Vagina (tissue), 2 donors: ENCODE measurements around the gene WDR20. TPM values are rescaled to one million over a fixed set of nuclear protein-coding genes. Genes with fewer than 3 reads are reported as not detected.

Experiments used
- DNase-seq, 2 donors: peaks; one replicate each; pipeline ENCODE4 v3.0.0-alpha.2; 2017; ENCODE audit errors: extremely low spot score in 2 of 2
- H3K27ac ChIP-seq: fragments of 200-600 bp; sonication (generic); one replicate; pipeline ENCODE4 v1.5.1; 2019
- H3K27me3 ChIP-seq: fragments of 200-600 bp; sonication (generic); one replicate; pipeline ENCODE4 v1.5.1; 2019
- H3K36me3 ChIP-seq, 2 donors: fragments of 200-600 bp; sonication (generic); one replicate each; pipeline ENCODE4 v1.5.1; 2017 to 2019
- H3K4me1 ChIP-seq: fragments of 200-600 bp; sonication (generic); one replicate; pipeline ENCODE4 v1.5.1; 2019
- H3K4me3 ChIP-seq, 2 donors: fragments of 200-600 bp; sonication (generic); 1 replicate in 1 of 2; 2 replicates in 1 of 2; pipeline ENCODE4 v1.5.1; 2016 to 2019
- H3K9me3 ChIP-seq: fragments of 200-600 bp; sonication (generic); one replicate; pipeline ENCODE4 v1.5.1; 2019
- POLR2A ChIP-seq, 2 donors: fragments of 450-650 bp; IDR thresholded peaks; one replicate each; pipeline ENCODE4 v1.6.1; 2017; ENCODE audit warnings: antibody characterized with exemption in 2 of 2, mild to moderate bottlenecking in 2 of 2, moderate library complexity in 2 of 2
- POLR2AphosphoS5 ChIP-seq, 2 donors: sonication (generic); formaldehyde crosslinking; IDR thresholded peaks; one replicate each; pipeline ENCODE4 v1.9.0; 2017; ENCODE audit warnings: antibody characterized with exemption in 2 of 2, mild to moderate bottlenecking in 2 of 2, low read depth in 1 of 2; ENCODE audit not compliant: insufficient read depth in 1 of 2
- intact Hi-C: fragments of 100-400 bp; cut with DNase I; formaldehyde crosslinking; loops from one replicate; pipeline ENCODE4 v1.15.1; 2023
- total RNA-seq: library from RNA; depleted of rRNA; stranded (reverse); fragments of >200 nt; gene quantifications from one replicate; pipeline ENCODE4 v1.2.3, GENCODE V29; 2016
- TF ChIP-seq, protein P1 (sequence below), 3 experiments: fragments of 450-650 bp in 2 of 3; fragments of 200-600 bp in 1 of 3; sonication (generic) in 1 of 3; IDR thresholded peaks; one replicate each; pipeline ENCODE4 v1.5.1; 2017 to 2019; ENCODE audit warnings: antibody characterized with exemption in 3 of 3, mild to moderate bottlenecking in 2 of 3, moderate library complexity in 2 of 3

The WDR20 gene
- total RNA-seq, 1 donor from 2014 or later, result 24.8 TPM

DNA sequence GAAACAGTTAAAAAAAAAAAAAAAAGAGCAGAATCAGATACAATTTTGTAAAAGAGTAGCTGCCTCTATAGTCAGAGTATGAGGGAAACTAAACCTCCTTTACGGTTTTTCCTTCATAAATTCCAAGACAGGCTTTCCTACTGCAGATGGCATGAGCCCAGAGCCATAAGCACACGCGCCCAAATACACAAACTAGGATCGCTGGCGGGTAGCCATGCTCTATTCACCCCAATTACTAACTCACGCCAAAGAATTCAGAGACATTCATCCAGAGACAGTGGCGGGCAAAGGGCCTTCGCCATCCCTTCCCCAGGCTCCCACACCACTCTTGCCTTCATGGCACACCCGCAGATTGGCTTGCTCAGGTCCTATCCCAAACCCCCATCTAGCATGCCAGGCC is 117.0 kb downstream of the WDR20 start:
- intact Hi-C loops, result no loop called here
- no peaks in the 10 kb centered on the region for H3K36me3 ChIP-seq
- no peak for TF ChIP-seq POLR2A (IDR thresholded peaks at IDR 0.05)
- TF ChIP-seq, protein P1, sequence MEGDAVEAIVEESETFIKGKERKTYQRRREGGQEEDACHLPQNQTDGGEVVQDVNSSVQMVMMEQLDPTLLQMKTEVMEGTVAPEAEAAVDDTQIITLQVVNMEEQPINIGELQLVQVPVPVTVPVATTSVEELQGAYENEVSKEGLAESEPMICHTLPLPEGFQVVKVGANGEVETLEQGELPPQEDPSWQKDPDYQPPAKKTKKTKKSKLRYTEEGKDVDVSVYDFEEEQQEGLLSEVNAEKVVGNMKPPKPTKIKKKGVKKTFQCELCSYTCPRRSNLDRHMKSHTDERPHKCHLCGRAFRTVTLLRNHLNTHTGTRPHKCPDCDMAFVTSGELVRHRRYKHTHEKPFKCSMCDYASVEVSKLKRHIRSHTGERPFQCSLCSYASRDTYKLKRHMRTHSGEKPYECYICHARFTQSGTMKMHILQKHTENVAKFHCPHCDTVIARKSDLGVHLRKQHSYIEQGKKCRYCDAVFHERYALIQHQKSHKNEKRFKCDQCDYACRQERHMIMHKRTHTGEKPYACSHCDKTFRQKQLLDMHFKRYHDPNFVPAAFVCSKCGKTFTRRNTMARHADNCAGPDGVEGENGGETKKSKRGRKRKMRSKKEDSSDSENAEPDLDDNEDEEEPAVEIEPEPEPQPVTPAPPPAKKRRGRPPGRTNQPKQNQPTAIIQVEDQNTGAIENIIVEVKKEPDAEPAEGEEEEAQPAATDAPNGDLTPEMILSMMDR (IDR thresholded peaks at IDR 0.05), result no peak
- TF ChIP-seq POLR2AphosphoS5 (IDR thresholded peaks at IDR 0.05; ENCODE audit: insufficient read depth in 1 of 2, low read depth in 1 of 2), result no peak
- no peaks in the 10 kb centered on the region for H3K27me3 ChIP-seq
- no peak overlapping the region for H3K4me3 ChIP-seq
- H3K4me1 ChIP-seq, result peaks cover 9% of the 10 kb centered on the region
- H3K9me3 ChIP-seq, result no peaks in the 10 kb centered on the region
- DNase-seq, result no peak
- no peak overlapping the region for H3K27ac ChIP-seq

- TF ChIP-seq POLR2AphosphoS5 (IDR thresholded peaks at IDR 0.05; ENCODE audit: insufficient read depth in 1 of 2, low read depth in 1 of 2), result no peak
- no peak for TF ChIP-seq POLR2A (IDR thresholded peaks at IDR 0.05)
- TF ChIP-seq, protein P1 (IDR thresholded peaks at IDR 0.05), result no peak
- no peaks in the 10 kb centered on the region for H3K27me3 ChIP-seq
- no peaks in the 10 kb centered on the region for H3K9me3 ChIP-seq
- H3K36me3 ChIP-seq, result no peaks in the 10 kb centered on the region
- H3K27ac ChIP-seq, result no peak overlapping the region
- intact Hi-C loops, result no loop called here
- no peak for DNase-seq
- H3K4me3 ChIP-seq, result no peak overlapping the region
- peaks cover 9% of the 10 kb centered on the region for H3K4me1 ChIP-seq
These were observed 118.4 kb downstream of the WDR20 start for GRCh38 chr14:102258136-102258535.

Other genes with a start within 250 kb of the WDR20 start
- gene DYNC1H1, start 175.3 kb upstream of the WDR20 start, total RNA-seq, result 499 TPM
- 277 TPM for gene HSP90AA1, start 52.9 kb upstream of the WDR20 start, total RNA-seq
- 14.2 TPM for gene MOK, start 165.3 kb downstream of the WDR20 start, total RNA-seq
- 4.4 TPM for gene ZNF839, start 179.8 kb downstream of the WDR20 start, total RNA-seq
- gene CINP, start 223.0 kb downstream of the WDR20 start, total RNA-seq, result 21.9 TPM
- gene TECPR2, start 223.0 kb downstream of the WDR20 start, total RNA-seq, result 12.0 TPM